Natural killer cell (primary cell): ENCODE results near the gene PPP1R3C. TPM values are rescaled to one million over a fixed set of nuclear protein-coding genes. Genes with fewer than 3 reads are reported as not detected.

Experiments
- ATAC-seq, 3 donors: fragments of 150-1000 bp in 2 of 3; fragments of 200-7000 bp in 1 of 3; cut with Tn5 transposase; 1 replicate in 1 of 3; 2 replicates in 2 of 3; pipeline ENCODE4 v1.10.0; 2021; ENCODE audit warnings: mild to moderate bottlenecking in 2 of 3, moderate library complexity in 2 of 3
- DNase-seq, 2 donors: peaks; one replicate each; pipeline versions ENCODE4 v3.0.0 to v3.0.0-alpha.2; 2013 to 2021; ENCODE audit warnings: mixed read lengths in 1 of 2
- H3K27ac ChIP-seq: one replicate; pipeline ENCODE4 v1.5.1; 2013; ENCODE audit warnings: mild to moderate bottlenecking, low read length
- H3K27me3 ChIP-seq: one replicate; pipeline ENCODE4 v1.6.1; 2013; ENCODE audit warnings: low read length; ENCODE audit not compliant: control insufficient read depth, insufficient read depth
- H3K36me3 ChIP-seq: one replicate; pipeline ENCODE4 v1.6.1; 2013; ENCODE audit warnings: low read length; ENCODE audit not compliant: control insufficient read depth, insufficient read depth
- H3K4me1 ChIP-seq: one replicate; pipeline ENCODE4 v1.6.1; 2013; ENCODE audit warnings: low read length; ENCODE audit not compliant: control insufficient read depth, insufficient read depth
- H3K4me3 ChIP-seq: one replicate; pipeline ENCODE4 v1.5.1; 2013; ENCODE audit warnings: low read length
- H3K9me3 ChIP-seq: one replicate; pipeline ENCODE4 v1.6.1; 2013; ENCODE audit warnings: low read length; ENCODE audit not compliant: control insufficient read depth, insufficient read depth
- H3K27ac Mint-ChIP-seq, 2 donors: one replicate each; pipeline ENCODE4 v1.8.0; 2022; ENCODE audit warnings: mild to moderate bottlenecking in 2 of 2, mixed read lengths in 2 of 2, moderate library complexity in 1 of 2
- H3K27me3 Mint-ChIP-seq, 2 donors: one replicate each; pipeline ENCODE4 v1.8.0; 2022; ENCODE audit warnings: low read depth in 2 of 2, mixed read lengths in 2 of 2
- H3K36me3 Mint-ChIP-seq: one replicate; pipeline ENCODE4 v1.8.0; 2022; ENCODE audit warnings: mixed read lengths
- H3K4me1 Mint-ChIP-seq, 2 donors: one replicate each; pipeline ENCODE4 v1.8.0; 2022; ENCODE audit warnings: mixed read lengths in 2 of 2
- H3K4me3 Mint-ChIP-seq: one replicate; pipeline ENCODE4 v1.8.0; 2022; ENCODE audit warnings: mild to moderate bottlenecking, moderate library complexity, mixed read lengths
- H3K9me3 Mint-ChIP-seq, 2 donors: one replicate each; pipeline ENCODE4 v1.8.0; 2022; ENCODE audit warnings: mixed read lengths in 2 of 2
- CTCF ChIP-seq: fragments of 200-600 bp; IDR thresholded peaks from one replicate; pipeline ENCODE4 v1.8.0; 2022; ENCODE audit warnings: antibody characterized with exemption
- WGBS: methylation state at CpG from one replicate; pipeline ENCODE4 v1.1.7; 2013; ENCODE audit warnings: missing lambda C conversion rate; ENCODE audit not compliant: insufficient coverage; 5-methylcytosine and 5-hydroxymethylcytosine counted together
- intact Hi-C: fragments of 100-400 bp; cut with micrococcal nuclease; formaldehyde crosslinking; loops from one replicate; pipeline ENCODE4 v1.14.2; 2022
- total RNA-seq, 4 donors: library from RNA; stranded (reverse); fragments of 120-200 nt in 1 of 4; gene quantifications; one replicate each; pipeline versions ENCODE4 v1.2.3 to v1.2.4, GENCODE V29; 2013 to 2022

The PPP1R3C gene
- total RNA-seq, 3 donors from 2014 or later (not counting 1 experiment from before 2014, with no cell fraction given): not detected

GRCh38 chr10:91626936-91627335 lies 5.9 kb downstream of the PPP1R3C start:
- no peak overlapping the region for H3K27ac Mint-ChIP-seq
- H3K27me3 Mint-ChIP-seq: peaks cover 20 to 46% of the 10 kb centered on the region in 2 donors
- intact Hi-C loops: no loop called here
- Histone ChIP-seq H3K27ac (no peak overlapping the region), H3K9me3 (no peaks in the 10 kb centered on the region), H3K4me3 (no peak overlapping the region), H3K36me3 (no peaks in the 10 kb centered on the region), H3K27me3 (peaks cover 3% of the 10 kb centered on the region), H3K4me1 (no peaks in the 10 kb centered on the region)
- 87% methylated on average over 2 of the region's 2 CpGs for WGBS
- H3K4me1 Mint-ChIP-seq: no peaks in the 10 kb centered on the region
- ATAC-seq (no peak), DNase-seq (no peak)
- no peaks in the 10 kb centered on the region for H3K36me3 Mint-ChIP-seq
- H3K4me3 Mint-ChIP-seq: no peak overlapping the region
- H3K9me3 Mint-ChIP-seq: no peaks in the 10 kb centered on the region
- TF ChIP-seq CTCF: no peak

GRCh38 chr10:91624633-91625032 lies 8.2 kb downstream of the PPP1R3C start:
- Histone ChIP-seq H3K4me1 (no peaks in the 10 kb centered on the region), H3K9me3 (no peaks in the 10 kb centered on the region), H3K36me3 (no peaks in the 10 kb centered on the region), H3K27ac (no peak overlapping the region), H3K4me3 (no peak overlapping the region), H3K27me3 (no peaks in the 10 kb centered on the region)
- Mint-ChIP-seq H3K27ac (no peak overlapping the region), H3K4me1 (no peaks in the 10 kb centered on the region), H3K9me3 (no peaks in the 10 kb centered on the region), H3K4me3 (no peak overlapping the region), H3K27me3 (peaks cover 15 to 41% of the 10 kb centered on the region in 2 donors), H3K36me3 (no peaks in the 10 kb centered on the region)
- ATAC-seq (no peak), DNase-seq (no peak)
- no peak for TF ChIP-seq CTCF
- intact Hi-C loops: no loop called here

- H3K4me1 ChIP-seq: no peaks in the 10 kb centered on the region
- ATAC-seq: no peak
- no peaks in the 10 kb centered on the region for H3K27me3 ChIP-seq
- H3K27ac Mint-ChIP-seq: no peak overlapping the region
- H3K27ac ChIP-seq: no peak overlapping the region
- no peaks in the 10 kb centered on the region for H3K36me3 Mint-ChIP-seq
- TF ChIP-seq CTCF: no peak
- H3K4me1 Mint-ChIP-seq: no peaks in the 10 kb centered on the region
- no peaks in the 10 kb centered on the region for H3K9me3 Mint-ChIP-seq
- H3K4me3 ChIP-seq: no peak overlapping the region
- no CpG with 5 or more reads among the region's 1 CpG for WGBS
- H3K9me3 ChIP-seq: no peaks in the 10 kb centered on the region
- peaks cover 14 to 38% of the 10 kb centered on the region in 2 donors for H3K27me3 Mint-ChIP-seq
- intact Hi-C loops: no loop called here
- no peak overlapping the region for H3K4me3 Mint-ChIP-seq
- DNase-seq: no peak
- no peaks in the 10 kb centered on the region for H3K36me3 ChIP-seq
Measured at GRCh38 chr10:91622601-91623000, 10.3 kb downstream of the PPP1R3C start.

- no peak for TF ChIP-seq CTCF
- H3K36me3 Mint-ChIP-seq: no peaks in the 10 kb centered on the region
- Histone ChIP-seq H3K36me3 (no peaks in the 10 kb centered on the region), H3K27me3 (no peaks in the 10 kb centered on the region), H3K9me3 (no peaks in the 10 kb centered on the region), H3K27ac (no peak overlapping the region), H3K4me1 (no peaks in the 10 kb centered on the region), H3K4me3 (no peak overlapping the region)
- H3K9me3 Mint-ChIP-seq: no peaks in the 10 kb centered on the region
- intact Hi-C loops: no loop called here
- no peak overlapping the region for H3K27ac Mint-ChIP-seq
- H3K4me1 Mint-ChIP-seq: no peaks in the 10 kb centered on the region
- no peak for ATAC-seq
- H3K4me3 Mint-ChIP-seq: no peak overlapping the region
- peaks cover 18 to 39% of the 10 kb centered on the region in 2 donors for H3K27me3 Mint-ChIP-seq
- DNase-seq: no peak
- 83% methylated on average over 1 of the region's 1 CpG for WGBS
Measured at GRCh38 chr10:91621483-91622113, 11.3 kb downstream of the PPP1R3C start.
